Gastrocnemius medialis (tissue), 4 donors: ENCODE measurements around the gene ZFAND6.

Experiments used
- CTCF ChIP-seq, 5 experiments: fragments of 450-650 bp in 3 of 5; fragments of 200-600 bp in 2 of 5; sonication (generic) in 2 of 5; IDR thresholded peaks in 4 of 5; conservative IDR thresholded peaks in 1 of 5; 1 replicate in 4 of 5; 2 replicates in 1 of 5; pipeline ENCODE4 v1.5.1; 2016 to 2019; ENCODE audit warnings: antibody characterized with exemption in 5 of 5, mild to moderate bottlenecking in 3 of 5, moderate library complexity in 3 of 5
- POLR2A ChIP-seq, 2 donors: fragments of 450-650 bp; IDR thresholded peaks; one replicate each; pipeline ENCODE4 v1.6.1; 2017; ENCODE audit warnings: antibody characterized with exemption in 2 of 2, mild to moderate bottlenecking in 2 of 2, moderate library complexity in 2 of 2

- no peak for TF ChIP-seq CTCF (IDR thresholded peaks at IDR 0.05 in 4 of 5, conservative IDR thresholded peaks at IDR 0.05 in 1 of 5)
- TF ChIP-seq POLR2A (IDR thresholded peaks at IDR 0.05): no peak
Observed at GRCh38 chr15:80152896-80153876, 93.7 kb downstream of the ZFAND6 start, which contains the start of gene FAH.
